Endothelial cell of umbilical vein (primary cell): ENCODE data around the gene KDSR. TPM values are rescaled to one million over a fixed set of nuclear protein-coding genes. Genes with fewer than 3 reads are reported as not detected.

Experiments
- BruUV-seq: library from RNA; stranded (reverse); fragments of 400-500 nt; replicated peaks from 2 replicates; lab custom pipeline; 2021; lab: Mats Ljungman, UMichigan
- CTCF ChIA-PET: fragments of 300-600, 350-600 bp; sonication (Branson Sonifier 250); formaldehyde crosslinking; loops from one replicate; lab custom pipeline; 2021; ENCODE audit warnings: antibody characterized with exemption, inconsistent platforms; lab: Charles Lee
- POLR2A ChIA-PET: fragments of 300-600, 350-600 bp; sonication (Branson Sonifier 250); formaldehyde crosslinking; loops from one replicate; lab custom pipeline; 2021; ENCODE audit warnings: antibody characterized with exemption, inconsistent platforms; lab: Charles Lee
- DNase-seq: peaks from one replicate; pipeline ENCODE4 v3.0.0-alpha.2; 2011; ENCODE audit warnings: low read depth, low spot score
- FAIRE-seq: peaks from 2 replicates; lab custom pipeline; 2011; peaks lifted over from hg19 to GRCh38; lab: Jason Lieb, UNC
- H2AFZ ChIP-seq: 2 replicates; pipeline ENCODE4 v1.6.0; 2012; ENCODE audit warnings: low read depth, low read length, control low read depth, inconsistent platforms
- H3K27ac ChIP-seq: 2 replicates; pipeline ENCODE4 v1.5.1; 2011; ENCODE audit warnings: low read depth, mild to moderate bottlenecking, control low read depth, low read length, moderate library complexity; ENCODE audit not compliant: insufficient read depth
- H3K27me3 ChIP-seq, 2 experiments: 2 replicates each; pipeline versions ENCODE4 v1.6.0 to v1.6.1; 2011; ENCODE audit warnings: low read length in 2 of 2, mixed read lengths in 1 of 2; ENCODE audit not compliant: control insufficient read depth in 2 of 2, insufficient read depth in 2 of 2
- H3K36me3 ChIP-seq, 2 experiments: 2 replicates in 1 of 2; 3 replicates in 1 of 2; pipeline ENCODE4 v1.5.1; 2011; ENCODE audit warnings: low read length in 2 of 2, mild to moderate bottlenecking in 1 of 2, moderate library complexity in 1 of 2; ENCODE audit not compliant: control insufficient read depth in 2 of 2, insufficient read depth in 2 of 2; ENCODE audit errors: extremely low read depth in 1 of 2
- H3K4me1 ChIP-seq: 3 replicates; pipeline ENCODE4 v1.5.1; 2011; ENCODE audit warnings: mild to moderate bottlenecking, low read length; ENCODE audit not compliant: control insufficient read depth, insufficient read depth; ENCODE audit errors: extremely low read depth
- H3K4me2 ChIP-seq: 2 replicates; pipeline ENCODE4 v1.6.1; 2011; ENCODE audit warnings: low read length, control low read depth, mixed read lengths; ENCODE audit not compliant: insufficient read depth
- H3K4me3 ChIP-seq, 3 experiments: fragments of 200-600 bp in 1 of 3; sonication (generic), shearing (Covaris generic) in 1 of 3; replicated peaks in 1 of 3; 2 replicates each; pipeline ENCODE4 v1.5.1; 2011 to 2016; ENCODE audit warnings: control low read depth in 3 of 3, low read length in 3 of 3, mild to moderate bottlenecking in 2 of 3, inconsistent platforms in 1 of 3, low read depth in 1 of 3, moderate library complexity in 1 of 3; ENCODE audit not compliant: insufficient read depth in 1 of 3
- H3K79me2 ChIP-seq: 2 replicates; pipeline ENCODE4 v1.6.0; 2012; ENCODE audit warnings: low read length, inconsistent platforms; ENCODE audit not compliant: control insufficient read depth, insufficient read depth
- H3K9ac ChIP-seq: replicated peaks from 2 replicates; pipeline ENCODE3; 2011; ENCODE audit warnings: low read length, control low read depth; ENCODE audit not compliant: insufficient read depth; ENCODE audit errors: extremely low read depth
- H3K9me1 ChIP-seq: replicated peaks from 3 replicates; pipeline ENCODE4 v1.6.0; 2011; ENCODE audit warnings: mild to moderate bottlenecking, low read length; ENCODE audit not compliant: control insufficient read depth, insufficient read depth; ENCODE audit errors: extremely low read depth
- H3K9me3 ChIP-seq: replicated peaks from 2 replicates; pipeline ENCODE4 v1.5.1; 2012; ENCODE audit warnings: low read length, inconsistent platforms; ENCODE audit not compliant: control insufficient read depth, insufficient read depth
- H4K20me1 ChIP-seq: replicated peaks from 2 replicates; pipeline ENCODE3; 2011; ENCODE audit warnings: mild to moderate bottlenecking, low read length; ENCODE audit not compliant: control insufficient read depth, insufficient read depth; ENCODE audit errors: extremely low read depth
- EZH2 ChIP-seq: IDR thresholded peaks from 2 replicates; pipeline ENCODE4 v1.6.1; 2012; ENCODE audit warnings: borderline replicate concordance, low read depth, mild to moderate bottlenecking, moderate library complexity, low read length, inconsistent platforms; ENCODE audit not compliant: severe bottlenecking
- FOS ChIP-seq: IDR thresholded peaks from 2 replicates; pipeline ENCODE4 v1.6.1; 2011; ENCODE audit warnings: mild to moderate bottlenecking, low read length, moderate library complexity, borderline replicate concordance; ENCODE audit not compliant: insufficient read depth
- GATA2 ChIP-seq: IDR thresholded peaks from 2 replicates; pipeline ENCODE4 v1.7.0; 2011; ENCODE audit warnings: low read depth, mild to moderate bottlenecking, moderate library complexity, mixed read lengths, low read length; ENCODE audit not compliant: insufficient read length, insufficient read depth
- JUN ChIP-seq: IDR thresholded peaks from 2 replicates; pipeline ENCODE4 v1.6.1; 2011; ENCODE audit warnings: borderline replicate concordance, low read depth; ENCODE audit not compliant: insufficient read length, insufficient read depth
- MYC ChIP-seq: IDR thresholded peaks from one replicate; pipeline ENCODE4 v1.6.1; 2011; ENCODE audit warnings: mild to moderate bottlenecking, low read depth, low read length
- POLR2A ChIP-seq: IDR thresholded peaks from 2 replicates; pipeline ENCODE4 v1.6.1; 2012; ENCODE audit warnings: low read depth, mild to moderate bottlenecking, control low read depth, low read length
- POLR2AphosphoS5 ChIP-seq: IDR thresholded peaks from 2 replicates; pipeline ENCODE4 v1.6.1; 2012; ENCODE audit warnings: low read depth, mild to moderate bottlenecking, control low read depth, low read length, moderate library complexity; ENCODE audit not compliant: insufficient read depth
- dilution Hi-C: fragments of 300-500 bp; cut with MboI; formaldehyde crosslinking; loops from one replicate; pipeline ENCODE4 v1.15.0; 2019; ENCODE audit warnings: low sequenced_read_pairs; ENCODE audit not compliant: extremely low pct_ligation_motif_present
- intact Hi-C: fragments of 100-400 bp; cut with micrococcal nuclease; formaldehyde crosslinking; loops from one replicate; pipeline ENCODE4 v1.10.0; 2022
- polyA plus RNA-seq, 4 experiments: library from polyadenylated mRNA; depleted of rRNA in 3 of 4; stranded (reverse) in 3 of 4; unstranded in 1 of 4; fragments of >200 nt; gene quantifications; 2 replicates each; pipeline versions ENCODE4 v1.2.1 to v1.2.3, GENCODE V29; 2011 to 2012; ENCODE audit warnings: missing spikeins in 1 of 4
- total RNA-seq: library from RNA; stranded (reverse); gene quantifications from 2 replicates; pipeline ENCODE4 v1.2.3, GENCODE V29; 2021
- TF ChIP-seq, protein P1 (sequence below): IDR thresholded peaks from 2 replicates; pipeline ENCODE4 v1.6.1; 2011; ENCODE audit not compliant: insufficient read depth, insufficient read length
- TF ChIP-seq, protein P2 (sequence below), 2 donors: IDR thresholded peaks; 1 replicate in 1 of 2; 2 replicates in 1 of 2; pipeline ENCODE4 v1.5.1; 2011; ENCODE audit warnings: low read length in 2 of 2, mild to moderate bottlenecking in 2 of 2, moderate library complexity in 2 of 2, control low read depth in 1 of 2, inconsistent platforms in 1 of 2, low read depth in 1 of 2; ENCODE audit not compliant: insufficient read depth in 1 of 2; ENCODE audit errors: extremely low read depth in 1 of 2

Gene KDSR
- total and polyA plus RNA-seq, 2 donors (not counting 3 experiments of a cell fraction or from before 2014, with no cell fraction given), result 17.1 to 43.1 TPM

DNA sequence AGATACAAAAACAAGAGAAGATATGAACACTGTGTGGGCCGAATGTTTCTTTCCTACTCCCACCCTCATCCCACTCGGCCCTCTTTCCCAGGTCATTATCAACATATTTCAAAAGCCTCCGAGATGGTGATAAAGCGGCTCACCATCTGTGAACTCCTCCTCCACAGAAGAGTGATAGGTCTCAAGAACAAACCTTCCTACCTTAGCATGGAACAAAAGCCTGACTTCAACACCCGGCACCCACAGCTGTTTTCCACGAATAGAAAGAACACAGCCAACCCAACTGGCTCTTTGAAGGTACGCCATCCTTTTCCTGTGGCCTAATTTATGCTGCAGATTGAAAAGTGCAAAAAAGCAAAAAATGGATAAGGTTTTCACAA lies 76.2 kb downstream of the KDSR start:
- Histone ChIP-seq H3K79me2 (no peaks in the 10 kb centered on the region), H3K4me2 (no peak overlapping the region), H3K9me1 (no peaks in the 10 kb centered on the region), H3K9me3 (no peaks in the 10 kb centered on the region), H3K9ac (no peak overlapping the region), H3K36me3 (no peaks in the 10 kb centered on the region), H3K4me1 (no peaks in the 10 kb centered on the region), H3K27me3 (no peaks in the 10 kb centered on the region), H3K27ac (no peak overlapping the region), H2AFZ (no peak overlapping the region), H3K4me3 (no peak overlapping the region), H4K20me1 (no peaks in the 10 kb centered on the region)
- intact Hi-C loops (no loop called here), dilution Hi-C loops (no loop called here)
- ChIA-PET POLR2A (no interaction called here), CTCF (no interaction called here)
- FAIRE-seq (no peak), DNase-seq (no peak)
- no TSS peak for BruUV-seq
- TF ChIP-seq POLR2AphosphoS5 (no peak), POLR2A (no peak), MYC (no peak), JUN (no peak), GATA2 (no peak), EZH2 (no peak), FOS (no peak)
- TF ChIP-seq, protein P1, sequence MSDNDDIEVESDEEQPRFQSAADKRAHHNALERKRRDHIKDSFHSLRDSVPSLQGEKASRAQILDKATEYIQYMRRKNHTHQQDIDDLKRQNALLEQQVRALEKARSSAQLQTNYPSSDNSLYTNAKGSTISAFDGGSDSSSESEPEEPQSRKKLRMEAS, result no peak
- TF ChIP-seq, protein P2, sequence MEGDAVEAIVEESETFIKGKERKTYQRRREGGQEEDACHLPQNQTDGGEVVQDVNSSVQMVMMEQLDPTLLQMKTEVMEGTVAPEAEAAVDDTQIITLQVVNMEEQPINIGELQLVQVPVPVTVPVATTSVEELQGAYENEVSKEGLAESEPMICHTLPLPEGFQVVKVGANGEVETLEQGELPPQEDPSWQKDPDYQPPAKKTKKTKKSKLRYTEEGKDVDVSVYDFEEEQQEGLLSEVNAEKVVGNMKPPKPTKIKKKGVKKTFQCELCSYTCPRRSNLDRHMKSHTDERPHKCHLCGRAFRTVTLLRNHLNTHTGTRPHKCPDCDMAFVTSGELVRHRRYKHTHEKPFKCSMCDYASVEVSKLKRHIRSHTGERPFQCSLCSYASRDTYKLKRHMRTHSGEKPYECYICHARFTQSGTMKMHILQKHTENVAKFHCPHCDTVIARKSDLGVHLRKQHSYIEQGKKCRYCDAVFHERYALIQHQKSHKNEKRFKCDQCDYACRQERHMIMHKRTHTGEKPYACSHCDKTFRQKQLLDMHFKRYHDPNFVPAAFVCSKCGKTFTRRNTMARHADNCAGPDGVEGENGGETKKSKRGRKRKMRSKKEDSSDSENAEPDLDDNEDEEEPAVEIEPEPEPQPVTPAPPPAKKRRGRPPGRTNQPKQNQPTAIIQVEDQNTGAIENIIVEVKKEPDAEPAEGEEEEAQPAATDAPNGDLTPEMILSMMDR (IDR thresholded peaks at IDR 0.05; ENCODE audit: extremely low read depth in 1 of 2, insufficient read depth in 1 of 2, low read depth in 1 of 2, low read length in 2 of 2), result no peak
